HepG2 (cell line): ENCODE results near the gene POLE. TPM values are rescaled to one million over a fixed set of nuclear protein-coding genes. Genes with fewer than 3 reads are reported as not detected.

Experiments
- DDIT3 ChIP-seq: sonication (generic); formaldehyde crosslinking; IDR thresholded peaks from 2 replicates; pipeline ENCODE4 v1.4.0; 2020; ENCODE audit warnings: mild to moderate bottlenecking, missing genetic modification reagents
- ERF ChIP-seq: IDR thresholded peaks from 2 replicates; pipeline ENCODE4 v1.6.1; 2018; ENCODE audit warnings: missing biosample characterization, missing genetic modification reagents
- HBP1 ChIP-seq: IDR thresholded peaks from 2 replicates; pipeline ENCODE4 v1.6.1; 2016; ENCODE audit warnings: low read depth, control low read depth
- LRRFIP1 ChIP-seq: sonication (generic); formaldehyde crosslinking; conservative IDR thresholded peaks from 2 replicates; pipeline ENCODE4 v1.4.0; 2020; ENCODE audit warnings: missing genetic modification reagents
- MTF1 ChIP-seq: sonication (generic); formaldehyde crosslinking; IDR thresholded peaks from 2 replicates; pipeline ENCODE4 v1.5.0; 2020; ENCODE audit warnings: missing genetic modification reagents
- PAWR ChIP-seq: sonication (generic); formaldehyde crosslinking; IDR thresholded peaks from 2 replicates; pipeline ENCODE4 v1.4.0; 2020; ENCODE audit warnings: missing genetic modification reagents, mild to moderate bottlenecking, borderline replicate concordance
- SETDB1 ChIP-seq: sonication (generic); formaldehyde crosslinking; IDR thresholded peaks from 2 replicates; pipeline ENCODE4 v1.5.1; 2020; ENCODE audit warnings: missing genetic modification reagents, mild to moderate bottlenecking, borderline replicate concordance
- SMAD1 ChIP-seq: sonication (generic); formaldehyde crosslinking; IDR thresholded peaks from 2 replicates; pipeline ENCODE4 v1.4.0; 2020; ENCODE audit warnings: missing genetic modification reagents, low read depth, mild to moderate bottlenecking, borderline replicate concordance
- SMARCC2 ChIP-seq: fragments of 450-650 bp; IDR thresholded peaks from 2 replicates; pipeline ENCODE4 v1.6.1; 2017; ENCODE audit warnings: antibody characterized with exemption, mild to moderate bottlenecking
- THAP7 ChIP-seq: sonication (generic); formaldehyde crosslinking; IDR thresholded peaks from 2 replicates; pipeline ENCODE4 v1.8.1; 2023; ENCODE audit warnings: mild to moderate bottlenecking, missing genetic modification reagents
- U2AF2 ChIP-seq: fragments of 200-400 bp; formaldehyde crosslinking; IDR thresholded peaks from 2 replicates; pipeline ENCODE4 v1.6.1; 2017; ENCODE audit warnings: low read depth, mild to moderate bottlenecking, low read length
- ZNF12 ChIP-seq: sonication (generic); formaldehyde crosslinking; IDR thresholded peaks from 2 replicates; pipeline ENCODE4 v1.5.0; 2020; ENCODE audit warnings: missing genetic modification reagents
- ZNF543 ChIP-seq: sonication (generic); formaldehyde crosslinking; IDR thresholded peaks from 2 replicates; pipeline ENCODE4 v1.4.0; 2020; ENCODE audit warnings: mild to moderate bottlenecking, missing genetic modification reagents
- ZNF615 ChIP-seq: sonication (generic); formaldehyde crosslinking; IDR thresholded peaks from 2 replicates; pipeline ENCODE4 v1.5.0; 2020; ENCODE audit warnings: mild to moderate bottlenecking, missing genetic modification reagents, borderline replicate concordance
- ZNF619 ChIP-seq: sonication (generic); formaldehyde crosslinking; IDR thresholded peaks from 2 replicates; pipeline ENCODE4 v1.4.0; 2020; ENCODE audit warnings: mild to moderate bottlenecking, missing genetic modification reagents
- ZNF784 ChIP-seq: sonication (generic); formaldehyde crosslinking; IDR thresholded peaks from 2 replicates; pipeline ENCODE4 v1.5.1; 2020; ENCODE audit warnings: missing genetic modification reagents, mild to moderate bottlenecking, borderline replicate concordance
- ZNF891 ChIP-seq: sonication (generic); formaldehyde crosslinking; IDR thresholded peaks from 2 replicates; pipeline ENCODE4 v1.5.0; 2020; ENCODE audit warnings: mild to moderate bottlenecking, missing genetic modification reagents
- polyA plus RNA-seq, 8 experiments: library from polyadenylated mRNA; depleted of rRNA in 3 of 8; stranded (reverse) in 7 of 8; unstranded in 1 of 8; fragments of >200 nt; fragmentation: Illumina TruSeq in 4 of 8; extraction: Trizol in 4 of 8; gene quantifications; 2 replicates each; pipeline versions ENCODE4 v1.2.1 to v1.2.3, GENCODE V29; 2011 to 2016; ENCODE audit warnings: low read depth in 4 of 8, missing spikeins in 1 of 8, mixed read lengths in 1 of 8; ENCODE audit not compliant: insufficient read depth in 1 of 8
- total RNA-seq, 5 experiments: library from RNA; depleted of rRNA; stranded (reverse); fragments of >200 nt; fragmentation: Illumina TruSeq; extraction: Trizol; gene quantifications; 2 replicates each; pipeline ENCODE4 v1.2.3, GENCODE V29; 2016; ENCODE audit warnings: low read depth in 1 of 5
- TF ChIP-seq, protein P1 (sequence below): sonication (generic); formaldehyde crosslinking; conservative IDR thresholded peaks from 2 replicates; pipeline ENCODE4 v1.8.0; 2022; ENCODE audit warnings: mild to moderate bottlenecking, moderate library complexity, missing genetic modification reagents
- TF ChIP-seq, protein P2 (sequence below): IDR thresholded peaks from 2 replicates; pipeline ENCODE4 v1.6.1; 2016; ENCODE audit warnings: missing compliant biosample characterization, missing genetic modification reagents, borderline replicate concordance

The POLE gene
- total and polyA plus RNA-seq, 2 of the 13 experiments (the other 11 are each of a cell fraction or from before 2014, with no cell fraction given) = 25.3 to 52.2 TPM

GRCh38 chr12:132711080-132711843, 24.1 kb upstream of the POLE start (continued):
- TF ChIP-seq THAP7 (CRISPR knock-in tag) (no peak), ZNF784 (CRISPR knock-in tag) (no peak), ZNF543 (CRISPR knock-in tag) (0 out of 2 replicates have a peak, but pooled peaks have one; percentile 5), HBP1 (no peak), ZNF619 (CRISPR knock-in tag) (no peak), SETDB1 (no peak), ZNF12 (CRISPR knock-in tag) (no peak), DDIT3 (CRISPR knock-in tag) (no peak), U2AF2 (no peak), MTF1 (CRISPR knock-in tag) (no peak), SMAD1 (CRISPR knock-in tag) (no peak), LRRFIP1 (no peak), ERF (CRISPR knock-in tag) (no peak), ZNF615 (no peak), ZNF891 (CRISPR knock-in tag) (no peak), PAWR (CRISPR knock-in tag) (no peak), SMARCC2 (no peak)
- TF ChIP-seq, protein P1, sequence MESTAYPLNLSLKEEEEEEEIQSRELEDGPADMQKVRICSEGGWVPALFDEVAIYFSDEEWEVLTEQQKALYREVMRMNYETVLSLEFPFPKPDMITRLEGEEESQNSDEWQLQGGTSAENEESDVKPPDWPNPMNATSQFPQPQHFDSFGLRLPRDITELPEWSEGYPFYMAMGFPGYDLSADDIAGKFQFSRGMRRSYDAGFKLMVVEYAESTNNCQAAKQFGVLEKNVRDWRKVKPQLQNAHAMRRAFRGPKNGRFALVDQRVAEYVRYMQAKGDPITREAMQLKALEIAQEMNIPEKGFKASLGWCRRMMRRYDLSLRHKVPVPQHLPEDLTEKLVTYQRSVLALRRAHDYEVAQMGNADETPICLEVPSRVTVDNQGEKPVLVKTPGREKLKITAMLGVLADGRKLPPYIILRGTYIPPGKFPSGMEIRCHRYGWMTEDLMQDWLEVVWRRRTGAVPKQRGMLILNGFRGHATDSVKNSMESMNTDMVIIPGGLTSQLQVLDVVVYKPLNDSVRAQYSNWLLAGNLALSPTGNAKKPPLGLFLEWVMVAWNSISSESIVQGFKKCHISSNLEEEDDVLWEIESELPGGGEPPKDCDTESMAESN (CRISPR knock-in tag) = 0 out of 2 replicates have a peak, but pooled peaks have one; percentile 1
- TF ChIP-seq, protein P2, sequence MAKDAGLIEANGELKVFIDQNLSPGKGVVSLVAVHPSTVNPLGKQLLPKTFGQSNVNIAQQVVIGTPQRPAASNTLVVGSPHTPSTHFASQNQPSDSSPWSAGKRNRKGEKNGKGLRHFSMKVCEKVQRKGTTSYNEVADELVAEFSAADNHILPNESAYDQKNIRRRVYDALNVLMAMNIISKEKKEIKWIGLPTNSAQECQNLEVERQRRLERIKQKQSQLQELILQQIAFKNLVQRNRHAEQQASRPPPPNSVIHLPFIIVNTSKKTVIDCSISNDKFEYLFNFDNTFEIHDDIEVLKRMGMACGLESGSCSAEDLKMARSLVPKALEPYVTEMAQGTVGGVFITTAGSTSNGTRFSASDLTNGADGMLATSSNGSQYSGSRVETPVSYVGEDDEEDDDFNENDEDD (CRISPR knock-in tag) = no peak
